A549 (cell line): Measurements from ENCODE around the gene ATG9A.

Experiments
- CHD2 ChIP-seq: fragments of 150-350 bp; IDR thresholded peaks from 2 replicates; pipeline ENCODE4 v1.6.1; 2014; ENCODE audit warnings: low read length; ENCODE audit not compliant: partially characterized antibody
- EP300 ChIP-seq, 2 experiments: fragments of >200 bp; sonication (Bioruptor Twin); formaldehyde crosslinking; IDR thresholded peaks; 2 replicates in 1 of 2; 3 replicates in 1 of 2; pipeline ENCODE4 v1.6.1; 2016 to 2017
- GATA3 ChIP-seq: IDR thresholded peaks from 2 replicates; pipeline ENCODE4 v1.6.1; 2012; ENCODE audit warnings: borderline replicate concordance
- HEYL ChIP-seq: fragments of 250-450 bp; sonication (Bioruptor Pico); IDR thresholded peaks from 2 replicates; pipeline ENCODE4 v1.8.0; 2021; ENCODE audit warnings: mild to moderate bottlenecking, moderate library complexity
- JUN ChIP-seq, 2 experiments: fragments of >200 bp; sonication (Bioruptor Twin); formaldehyde crosslinking; IDR thresholded peaks; 2 replicates in 1 of 2; 3 replicates in 1 of 2; pipeline ENCODE4 v1.6.1; 2016 to 2017
- MAFK ChIP-seq: fragments of 450-650 bp; IDR thresholded peaks from 2 replicates; pipeline ENCODE4 v1.6.1; 2014; ENCODE audit not compliant: partially characterized antibody
- NPAS2 ChIP-seq: fragments of 250-450 bp; sonication (Bioruptor Pico); IDR thresholded peaks from 2 replicates; pipeline ENCODE4 v1.8.0; 2022; ENCODE audit warnings: mild to moderate bottlenecking, moderate library complexity, borderline replicate concordance
- POLR2A ChIP-seq: IDR thresholded peaks from 2 replicates; pipeline ENCODE4 v1.6.1; 2012; ENCODE audit warnings: mild to moderate bottlenecking, low read length
- REST ChIP-seq: fragments of 200-600 bp; sonication (generic); IDR thresholded peaks from 2 replicates; pipeline ENCODE4 v1.6.1; 2016; ENCODE audit warnings: antibody characterized with exemption, mild to moderate bottlenecking, moderate library complexity
- SMC3 ChIP-seq: fragments of >200 bp; sonication (Bioruptor Twin); formaldehyde crosslinking; IDR thresholded peaks from 3 replicates; pipeline ENCODE4 v1.6.1; 2018; ENCODE audit warnings: inconsistent platforms
- TF ChIP-seq, protein P1 (sequence below): fragments of >200 bp; sonication (Bioruptor Twin); formaldehyde crosslinking; IDR thresholded peaks from 3 replicates; pipeline ENCODE4 v1.5.1; 2016
- TF ChIP-seq, protein P2 (sequence below): fragments of 450-650 bp; IDR thresholded peaks from 2 replicates; pipeline ENCODE4 v1.6.1; 2014; ENCODE audit warnings: antibody characterized with exemption

- TF ChIP-seq, protein P1, sequence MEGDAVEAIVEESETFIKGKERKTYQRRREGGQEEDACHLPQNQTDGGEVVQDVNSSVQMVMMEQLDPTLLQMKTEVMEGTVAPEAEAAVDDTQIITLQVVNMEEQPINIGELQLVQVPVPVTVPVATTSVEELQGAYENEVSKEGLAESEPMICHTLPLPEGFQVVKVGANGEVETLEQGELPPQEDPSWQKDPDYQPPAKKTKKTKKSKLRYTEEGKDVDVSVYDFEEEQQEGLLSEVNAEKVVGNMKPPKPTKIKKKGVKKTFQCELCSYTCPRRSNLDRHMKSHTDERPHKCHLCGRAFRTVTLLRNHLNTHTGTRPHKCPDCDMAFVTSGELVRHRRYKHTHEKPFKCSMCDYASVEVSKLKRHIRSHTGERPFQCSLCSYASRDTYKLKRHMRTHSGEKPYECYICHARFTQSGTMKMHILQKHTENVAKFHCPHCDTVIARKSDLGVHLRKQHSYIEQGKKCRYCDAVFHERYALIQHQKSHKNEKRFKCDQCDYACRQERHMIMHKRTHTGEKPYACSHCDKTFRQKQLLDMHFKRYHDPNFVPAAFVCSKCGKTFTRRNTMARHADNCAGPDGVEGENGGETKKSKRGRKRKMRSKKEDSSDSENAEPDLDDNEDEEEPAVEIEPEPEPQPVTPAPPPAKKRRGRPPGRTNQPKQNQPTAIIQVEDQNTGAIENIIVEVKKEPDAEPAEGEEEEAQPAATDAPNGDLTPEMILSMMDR = no peak
- TF ChIP-seq HEYL (CRISPR knock-in tag) = no peak
- no peak for TF ChIP-seq JUN (IDR thresholded peaks at IDR 0.05)
- TF ChIP-seq, protein P2, sequence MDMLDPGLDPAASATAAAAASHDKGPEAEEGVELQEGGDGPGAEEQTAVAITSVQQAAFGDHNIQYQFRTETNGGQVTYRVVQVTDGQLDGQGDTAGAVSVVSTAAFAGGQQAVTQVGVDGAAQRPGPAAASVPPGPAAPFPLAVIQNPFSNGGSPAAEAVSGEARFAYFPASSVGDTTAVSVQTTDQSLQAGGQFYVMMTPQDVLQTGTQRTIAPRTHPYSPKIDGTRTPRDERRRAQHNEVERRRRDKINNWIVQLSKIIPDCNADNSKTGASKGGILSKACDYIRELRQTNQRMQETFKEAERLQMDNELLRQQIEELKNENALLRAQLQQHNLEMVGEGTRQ = no peak
- TF ChIP-seq CHD2 = no peak
- TF ChIP-seq GATA3 = no peak
- no peak for TF ChIP-seq POLR2A
- no peak for TF ChIP-seq REST
- TF ChIP-seq NPAS2 (CRISPR knock-in tag) = no peak
- no peak for TF ChIP-seq EP300 (IDR thresholded peaks at IDR 0.05)
- no peak for TF ChIP-seq SMC3
- no peak for TF ChIP-seq MAFK
Observed at GRCh38 chr2:219173176-219173575, 56.3 kb downstream of the ATG9A start.
